DND-41 (cell line): ENCODE measurements around the gene TMEM238L.

Experiments used
- ATAC-seq: fragments of 200-7000 bp; cut with Tn5 transposase; 3 replicates; pipeline ENCODE4 v1.9.1; 2021; ENCODE audit warnings: low read depth; ENCODE audit not compliant: insufficient read depth
- DNase-seq: peaks from one replicate; pipeline ENCODE4 v3.0.0-alpha.2; 2020
- H2AFZ ChIP-seq: 2 replicates; pipeline ENCODE4 v1.6.0; 2012; ENCODE audit warnings: low read depth, low read length
- H3K27ac ChIP-seq: 2 replicates; pipeline ENCODE4 v1.5.1; 2012; ENCODE audit warnings: low read length, inconsistent platforms
- H3K27me3 ChIP-seq: fragments of 200-600 bp; sonication (generic); 2 replicates; pipeline ENCODE4 v1.6.0; 2012; ENCODE audit warnings: low read length, mild to moderate bottlenecking, inconsistent platforms; ENCODE audit not compliant: insufficient read depth, poor library complexity
- H3K36me3 ChIP-seq: 2 replicates; pipeline ENCODE4 v1.5.1; 2012; ENCODE audit warnings: low read length, inconsistent platforms; ENCODE audit not compliant: insufficient read depth
- H3K4me1 ChIP-seq: 2 replicates; pipeline ENCODE4 v1.5.1; 2012; ENCODE audit warnings: mild to moderate bottlenecking, low read length; ENCODE audit not compliant: insufficient read depth
- H3K4me2 ChIP-seq: 2 replicates; pipeline ENCODE4 v1.6.0; 2012; ENCODE audit warnings: mild to moderate bottlenecking, moderate library complexity, low read length, inconsistent platforms; ENCODE audit not compliant: insufficient read depth
- H3K4me3 ChIP-seq, 2 experiments: fragments of 200-600 bp in 1 of 2; shearing (Covaris generic) in 1 of 2; 2 replicates each; pipeline ENCODE4 v1.5.1; 2012 to 2016; ENCODE audit warnings: inconsistent platforms in 2 of 2, low read length in 2 of 2, mild to moderate bottlenecking in 2 of 2, low read depth in 1 of 2, moderate library complexity in 1 of 2
- H3K79me2 ChIP-seq: 2 replicates; pipeline ENCODE4 v1.6.0; 2012; ENCODE audit warnings: low read length, inconsistent platforms; ENCODE audit not compliant: insufficient read depth
- H3K9ac ChIP-seq: 2 replicates; pipeline ENCODE4 v1.6.0; 2012; ENCODE audit warnings: low read depth, mild to moderate bottlenecking, inconsistent platforms, low read length, moderate library complexity
- H3K9me3 ChIP-seq: 2 replicates; pipeline ENCODE4 v1.5.1; 2012; ENCODE audit warnings: low read length, moderate library complexity, mild to moderate bottlenecking, inconsistent platforms; ENCODE audit not compliant: insufficient read depth, severe bottlenecking
- H4K20me1 ChIP-seq: 2 replicates; pipeline ENCODE4 v1.6.0; 2012; ENCODE audit warnings: low read length; ENCODE audit not compliant: insufficient read depth
- CTCF ChIP-seq: IDR thresholded peaks from 2 replicates; pipeline ENCODE4 v1.5.1; 2012; ENCODE audit warnings: borderline replicate concordance, low read length, moderate library complexity, mild to moderate bottlenecking; ENCODE audit not compliant: poor library complexity, severe bottlenecking; ENCODE audit errors: extremely low read depth
- EZH2 ChIP-seq: IDR thresholded peaks from 3 replicates; pipeline ENCODE4 v1.6.1; 2012; ENCODE audit warnings: borderline replicate concordance, low read depth, mild to moderate bottlenecking, moderate library complexity, low read length, inconsistent platforms; ENCODE audit not compliant: severe bottlenecking

Gene TMEM238L

GRCh38 chr17:10775740-10776356, 28.1 kb downstream of the TMEM238L start:
- Histone ChIP-seq H3K9ac (no peak overlapping the region), H3K4me2 (no peak overlapping the region), H3K27ac (no peak overlapping the region), H2AFZ (no peak overlapping the region), H4K20me1 (no peaks in the 10 kb centered on the region), H3K4me1 (no peaks in the 10 kb centered on the region), H3K36me3 (no peaks in the 10 kb centered on the region), H3K9me3 (no peaks in the 10 kb centered on the region), H3K27me3 (peaks cover 4% of the 10 kb centered on the region), H3K79me2 (no peaks in the 10 kb centered on the region), H3K4me3 (no peak overlapping the region)
- TF ChIP-seq CTCF (no peak), EZH2 (no peak)
- DNase-seq (no peak), ATAC-seq (no peak)

DNA sequence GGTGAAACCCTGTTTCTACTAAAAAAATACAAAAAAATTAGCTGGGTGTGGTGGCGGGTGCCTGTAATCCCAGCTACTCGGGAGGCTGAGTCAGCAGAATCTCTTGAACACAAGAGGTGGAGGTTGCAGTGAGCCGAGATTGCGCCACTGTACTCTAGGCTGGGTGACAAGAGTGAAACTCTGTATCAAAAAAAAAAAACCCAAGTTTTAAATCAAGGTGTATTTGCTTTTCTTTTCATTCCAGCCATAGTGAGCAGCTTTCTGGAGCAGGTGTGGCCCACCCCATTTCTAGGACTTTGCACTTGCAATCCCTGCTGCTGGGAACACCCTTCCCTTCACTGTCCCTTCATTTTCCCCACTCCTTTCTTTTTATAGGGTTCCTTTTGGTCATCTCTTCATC, 28.8 kb downstream of the TMEM238L start:
- Histone ChIP-seq H3K36me3 (no peaks in the 10 kb centered on the region), H4K20me1 (no peaks in the 10 kb centered on the region), H2AFZ (no peak overlapping the region), H3K27ac (no peak overlapping the region), H3K9me3 (no peaks in the 10 kb centered on the region), H3K9ac (no peak overlapping the region), H3K79me2 (no peaks in the 10 kb centered on the region), H3K4me3 (no peak overlapping the region), H3K4me1 (no peaks in the 10 kb centered on the region), H3K27me3 (peaks cover 4% of the 10 kb centered on the region), H3K4me2 (no peak overlapping the region)
- no peak for DNase-seq
- no peak for ATAC-seq
- no peak for TF ChIP-seq CTCF
- TF ChIP-seq EZH2: no peak

- ATAC-seq (no peak), DNase-seq (no peak)
- no peaks in the 10 kb centered on the region for H3K9me3 ChIP-seq
- no peaks in the 10 kb centered on the region for H3K79me2 ChIP-seq
- H3K27ac ChIP-seq: no peak overlapping the region
- no peaks in the 10 kb centered on the region for H4K20me1 ChIP-seq
- H3K27me3 ChIP-seq: no peaks in the 10 kb centered on the region
- TF ChIP-seq CTCF (no peak), EZH2 (no peak)
- H2AFZ ChIP-seq: no peak overlapping the region
- H3K4me1 ChIP-seq: no peaks in the 10 kb centered on the region
- H3K4me2 ChIP-seq: no peak overlapping the region
- no peak overlapping the region for H3K4me3 ChIP-seq
- no peaks in the 10 kb centered on the region for H3K36me3 ChIP-seq
- no peak overlapping the region for H3K9ac ChIP-seq
Observed at GRCh38 chr17:10773391-10773790, 30.5 kb downstream of the TMEM238L start.
